ENCODE measurements around the gene JMJD4.

DNA sequence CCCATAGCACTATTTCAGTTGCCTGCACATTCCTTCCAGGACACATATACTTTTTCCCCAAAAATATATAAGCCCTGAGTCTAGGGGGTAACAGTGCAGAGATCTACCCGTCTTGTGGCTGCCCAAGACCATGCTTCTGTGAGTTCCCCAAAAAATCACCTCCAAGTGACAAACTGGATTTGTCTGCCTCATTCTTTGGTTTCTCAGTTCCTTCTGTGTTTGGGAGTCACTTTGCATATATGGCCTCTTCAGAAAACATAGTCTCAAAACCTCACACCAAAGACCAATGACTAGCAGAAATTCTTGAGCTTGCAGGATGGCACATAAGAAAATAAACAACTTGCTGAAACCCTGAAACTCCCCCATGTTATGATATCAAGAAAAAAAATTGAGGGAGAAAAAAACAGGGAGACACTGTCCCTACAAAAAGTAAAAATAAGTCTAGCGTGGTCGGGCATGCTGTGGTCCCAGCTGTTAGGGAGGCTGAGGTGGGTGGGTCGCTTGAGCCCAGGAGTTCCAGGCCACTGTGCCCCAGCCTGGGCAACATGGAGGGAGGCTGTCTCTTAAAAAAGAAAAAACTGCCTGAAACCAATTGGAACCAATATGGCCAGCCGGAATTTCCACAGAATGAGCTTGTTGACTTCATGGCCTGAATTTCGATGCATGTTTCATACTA lies 8.0 kb downstream of the JMJD4 start:
- TF ChIP-seq, protein P1, sequence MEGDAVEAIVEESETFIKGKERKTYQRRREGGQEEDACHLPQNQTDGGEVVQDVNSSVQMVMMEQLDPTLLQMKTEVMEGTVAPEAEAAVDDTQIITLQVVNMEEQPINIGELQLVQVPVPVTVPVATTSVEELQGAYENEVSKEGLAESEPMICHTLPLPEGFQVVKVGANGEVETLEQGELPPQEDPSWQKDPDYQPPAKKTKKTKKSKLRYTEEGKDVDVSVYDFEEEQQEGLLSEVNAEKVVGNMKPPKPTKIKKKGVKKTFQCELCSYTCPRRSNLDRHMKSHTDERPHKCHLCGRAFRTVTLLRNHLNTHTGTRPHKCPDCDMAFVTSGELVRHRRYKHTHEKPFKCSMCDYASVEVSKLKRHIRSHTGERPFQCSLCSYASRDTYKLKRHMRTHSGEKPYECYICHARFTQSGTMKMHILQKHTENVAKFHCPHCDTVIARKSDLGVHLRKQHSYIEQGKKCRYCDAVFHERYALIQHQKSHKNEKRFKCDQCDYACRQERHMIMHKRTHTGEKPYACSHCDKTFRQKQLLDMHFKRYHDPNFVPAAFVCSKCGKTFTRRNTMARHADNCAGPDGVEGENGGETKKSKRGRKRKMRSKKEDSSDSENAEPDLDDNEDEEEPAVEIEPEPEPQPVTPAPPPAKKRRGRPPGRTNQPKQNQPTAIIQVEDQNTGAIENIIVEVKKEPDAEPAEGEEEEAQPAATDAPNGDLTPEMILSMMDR (IDR thresholded peaks at IDR 0.05) = no peak
- TF ChIP-seq POLR2A (IDR thresholded peaks at IDR 0.05) = no peak
